Measurements from ENCODE around the gene PTMA.
A peak's percentile ranks its signal among the peaks of the same experiment; 100 is the strongest.
"Not testable (repeated sequence)": the region's sequence is repeated elsewhere in the genome, so short reads cannot be mapped to it uniquely, and the experiment has no call there.

The PTMA gene

DNA sequence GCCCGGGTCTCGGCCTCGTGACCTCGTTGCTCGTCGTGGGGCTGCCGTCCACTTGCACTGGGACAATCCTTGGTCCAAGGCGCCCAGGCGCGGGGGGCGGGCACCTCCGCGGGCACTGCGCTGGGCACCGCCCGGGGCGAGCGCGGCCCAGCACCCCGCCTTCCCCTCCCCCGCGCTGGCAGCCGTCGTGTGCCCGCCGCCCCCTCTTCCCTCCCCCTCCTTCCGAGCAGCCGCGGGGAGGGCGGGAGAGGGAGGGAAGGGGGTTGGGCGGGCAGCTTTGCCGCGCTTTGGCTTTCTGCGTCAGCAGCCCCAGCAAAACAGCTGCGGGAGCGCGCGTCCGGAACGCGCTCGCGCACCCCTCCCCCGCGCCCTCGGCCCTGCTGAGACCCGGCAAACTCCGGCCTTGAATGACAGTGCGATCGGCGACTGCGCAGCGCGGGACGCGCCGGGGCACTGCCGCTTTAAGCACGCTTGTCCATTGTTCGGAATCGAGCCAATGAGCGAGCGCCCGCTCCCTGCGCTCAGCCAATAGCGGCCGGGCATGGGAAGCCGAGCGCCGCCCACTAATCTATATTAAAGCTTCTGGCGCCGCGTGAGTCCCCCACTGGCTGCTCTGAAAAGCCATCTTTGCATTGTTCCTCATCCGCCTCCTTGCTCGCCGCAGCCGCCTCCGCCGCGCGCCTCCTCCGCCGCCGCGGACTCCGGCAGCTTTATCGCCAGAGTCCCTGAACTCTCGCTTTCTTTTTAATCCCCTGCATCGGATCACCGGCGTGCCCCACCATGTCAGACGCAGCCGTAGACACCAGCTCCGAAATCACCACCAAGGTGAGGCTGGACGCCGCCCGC, at the start of gene PTMA:
PTMA (plus strand) TSS at position 599 of the 846 bp plus-strand sequence; CDS start at position 781, 182 bp downstream.
- Mint-ChIP-seq H3K27ac (peak within 1 kb of the TSS; percentile 100), H3K4me3 (peak within 1 kb of the TSS; percentile 99), H3K27me3 (no peaks in the 10 kb centered on the region), H3K4me1 (ENCODE audit: low read depth) (peaks cover 36% of the 10 kb centered on the region), H3K36me3 (ENCODE audit: low read depth) (peaks cover 64% of the 10 kb centered on the region), H3K9me3 (no peaks in the 10 kb centered on the region)
- DNase-seq, result peak; percentile 100

- not testable (repeated sequence) for H3K36me3 Mint-ChIP-seq (ENCODE audit: low read depth); DNase-seq; H3K27me3 Mint-ChIP-seq; H3K27ac Mint-ChIP-seq; H3K4me3 Mint-ChIP-seq; H3K9me3 Mint-ChIP-seq
- peaks cover 23% of the 10 kb centered on the region for H3K4me1 Mint-ChIP-seq (ENCODE audit: low read depth)
Observed at GRCh38 chr2:231660073-231660472, 48.3 kb upstream of the PTMA start.

- no peaks in the 10 kb centered on the region for H3K36me3 Mint-ChIP-seq (ENCODE audit: low read depth)
- peaks cover 25% of the 10 kb centered on the region for H3K4me1 Mint-ChIP-seq (ENCODE audit: low read depth)
- H3K27me3 Mint-ChIP-seq, result no peaks in the 10 kb centered on the region
- DNase-seq, result no peak
- peak overlapping the region; percentile 90 for H3K27ac Mint-ChIP-seq
- no peak overlapping the region for H3K4me3 Mint-ChIP-seq
- peaks cover 5% of the 10 kb centered on the region for H3K9me3 Mint-ChIP-seq
Observed at GRCh38 chr2:231660860-231661259, 47.5 kb upstream of the PTMA start.

DNA sequence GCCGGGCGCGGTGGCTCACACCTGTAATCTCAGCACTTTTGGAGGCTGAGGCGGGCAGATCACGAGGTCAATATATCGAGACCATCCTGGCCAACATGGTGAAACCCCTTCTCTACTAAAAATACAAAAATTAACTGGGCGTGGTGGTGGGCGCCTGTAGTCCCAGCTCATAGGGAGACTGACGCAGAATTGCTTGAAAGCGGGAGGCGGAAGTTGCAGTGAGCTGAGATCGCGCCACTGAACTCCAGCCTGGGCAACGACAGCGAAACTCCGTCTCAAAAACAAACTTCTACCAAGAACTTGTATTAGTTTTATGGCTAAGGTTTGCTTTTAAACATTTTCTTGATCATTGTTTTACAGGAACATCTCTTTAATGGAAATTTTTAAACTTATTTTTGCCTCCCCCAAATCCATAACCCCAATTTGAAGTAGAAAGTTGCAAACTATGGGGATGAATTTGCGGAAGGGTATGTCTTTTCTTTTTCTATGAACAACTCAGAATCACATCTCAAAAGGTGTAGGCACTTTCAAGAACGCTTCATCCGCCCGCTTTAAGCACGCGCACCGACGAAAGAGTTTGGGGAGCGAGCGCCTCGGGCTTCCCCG, 46.8 kb upstream of the PTMA start:
- Mint-ChIP-seq H3K4me3 (peak overlapping the region; percentile 70), H3K27me3 (no peaks in the 10 kb centered on the region), H3K4me1 (ENCODE audit: low read depth) (peaks cover 25% of the 10 kb centered on the region), H3K9me3 (peaks cover 5% of the 10 kb centered on the region), H3K27ac (peak overlapping the region; percentile 90), H3K36me3 (ENCODE audit: low read depth) (no peaks in the 10 kb centered on the region)
- DNase-seq, result no peak

DNA sequence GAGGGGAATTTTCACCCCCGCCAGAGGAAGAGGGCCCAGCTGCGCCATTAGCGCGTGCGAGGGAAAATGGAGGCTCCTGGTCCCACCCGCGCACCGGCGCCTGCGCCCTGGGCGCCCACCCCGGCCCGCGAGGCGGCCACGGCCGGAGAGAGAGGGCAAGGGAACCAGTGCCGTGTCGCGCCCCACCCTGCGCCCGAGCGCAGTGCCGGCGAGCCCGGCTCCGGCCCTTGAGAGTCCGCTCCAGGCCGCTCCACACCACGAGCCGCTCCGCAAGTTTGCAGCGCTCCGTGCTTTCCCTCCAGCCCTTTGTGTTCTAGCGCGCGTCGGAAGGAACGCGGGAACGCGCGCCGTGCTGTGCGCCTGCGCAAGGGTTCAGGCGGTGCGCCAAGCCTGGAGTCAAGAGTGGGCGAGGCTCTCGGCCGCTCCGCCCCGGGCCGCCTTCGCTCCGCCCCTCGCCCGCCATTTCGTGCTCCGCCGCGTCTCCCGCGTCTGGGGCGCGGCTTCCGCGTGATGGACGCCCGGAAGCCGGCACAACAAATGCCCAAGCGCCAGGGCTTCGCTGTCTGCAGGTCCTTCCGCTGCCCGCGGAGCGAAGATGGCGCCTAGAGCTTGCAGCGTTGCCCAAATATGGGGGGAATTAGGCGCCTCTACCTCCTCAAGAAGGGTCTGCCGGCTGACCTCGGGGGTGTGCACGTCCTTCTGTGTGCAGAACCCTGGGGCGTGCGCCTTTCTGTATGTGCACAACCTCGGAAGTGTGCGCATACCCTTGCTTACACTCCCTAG, 46.1 kb upstream of the PTMA start:
- H3K9me3 Mint-ChIP-seq, result peaks cover 5% of the 10 kb centered on the region
- peak overlapping the region; percentile 90 for H3K27ac Mint-ChIP-seq
- peaks cover 25% of the 10 kb centered on the region for H3K4me1 Mint-ChIP-seq (ENCODE audit: low read depth)
- H3K4me3 Mint-ChIP-seq, result peak overlapping the region; percentile 70
- H3K27me3 Mint-ChIP-seq, result no peaks in the 10 kb centered on the region
- H3K36me3 Mint-ChIP-seq (ENCODE audit: low read depth), result no peaks in the 10 kb centered on the region
- DNase-seq, result peak; percentile 98

GRCh38 chr2:231662811-231663457, 45.4 kb upstream of the PTMA start:
- Mint-ChIP-seq H3K4me1 (ENCODE audit: low read depth) (peaks cover 25% of the 10 kb centered on the region), H3K27me3 (no peaks in the 10 kb centered on the region), H3K9me3 (peaks cover 5% of the 10 kb centered on the region), H3K27ac (peak overlapping the region; percentile 90), H3K4me3 (peak overlapping the region; percentile 70), H3K36me3 (ENCODE audit: low read depth) (no peaks in the 10 kb centered on the region)
- no peak for DNase-seq

GRCh38 chr2:231663458-231664212, 44.7 kb upstream of the PTMA start:
- DNase-seq, result no peak
- peak overlapping the region; percentile 90 for H3K27ac Mint-ChIP-seq
- peaks cover 5% of the 10 kb centered on the region for H3K9me3 Mint-ChIP-seq
- no peaks in the 10 kb centered on the region for H3K36me3 Mint-ChIP-seq (ENCODE audit: low read depth)
- H3K4me3 Mint-ChIP-seq, result peak overlapping the region; percentile 70
- H3K4me1 Mint-ChIP-seq (ENCODE audit: low read depth), result peaks cover 25% of the 10 kb centered on the region
- no peaks in the 10 kb centered on the region for H3K27me3 Mint-ChIP-seq

GRCh38 chr2:231664727-231665126, 43.6 kb upstream of the PTMA start:
- DNase-seq, result no peak
- Mint-ChIP-seq H3K9me3 (peaks cover 5% of the 10 kb centered on the region), H3K27ac (no peak overlapping the region), H3K4me3 (no peak overlapping the region), H3K27me3 (no peaks in the 10 kb centered on the region), H3K4me1 (ENCODE audit: low read depth) (peaks cover 25% of the 10 kb centered on the region), H3K36me3 (ENCODE audit: low read depth) (no peaks in the 10 kb centered on the region)

GRCh38 chr2:231665245-231666170, 42.8 kb upstream of the PTMA start:
- Mint-ChIP-seq H3K4me1 (ENCODE audit: low read depth) (peaks cover 25% of the 10 kb centered on the region), H3K27ac (no peak overlapping the region), H3K36me3 (ENCODE audit: low read depth) (no peaks in the 10 kb centered on the region), H3K4me3 (no peak overlapping the region), H3K9me3 (peaks cover 5% of the 10 kb centered on the region), H3K27me3 (no peaks in the 10 kb centered on the region)
- no peak for DNase-seq

- Mint-ChIP-seq H3K27ac (no peak overlapping the region), H3K36me3 (ENCODE audit: low read depth) (no peaks in the 10 kb centered on the region), H3K4me3 (no peak overlapping the region), H3K9me3 (no peaks in the 10 kb centered on the region), H3K4me1 (ENCODE audit: low read depth) (peaks cover 17% of the 10 kb centered on the region), H3K27me3 (no peaks in the 10 kb centered on the region)
- no peak for DNase-seq
Observed at GRCh38 chr2:231666171-231667095, 41.9 kb upstream of the PTMA start.

DNA sequence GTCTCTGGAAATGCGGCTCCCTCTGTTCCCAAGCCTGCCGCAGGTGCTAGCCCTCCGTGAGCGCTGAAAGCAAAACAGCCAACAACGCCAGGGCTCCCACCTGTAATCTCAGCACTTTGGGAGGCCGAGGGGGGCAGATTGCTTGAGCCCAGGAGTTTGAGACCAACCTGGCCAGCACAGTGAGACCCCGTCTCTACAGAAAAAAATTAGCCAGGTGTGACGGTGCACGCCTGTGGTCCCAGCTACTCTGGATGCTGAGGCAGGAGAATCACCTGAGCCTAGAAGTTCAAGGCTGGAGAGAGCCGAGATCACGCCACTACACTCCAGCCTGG, 41.3 kb upstream of the PTMA start:
- Mint-ChIP-seq H3K9me3 (no peaks in the 10 kb centered on the region), H3K4me3 (no peak overlapping the region), H3K4me1 (ENCODE audit: low read depth) (peaks cover 13% of the 10 kb centered on the region), H3K36me3 (ENCODE audit: low read depth) (no peaks in the 10 kb centered on the region), H3K27me3 (no peaks in the 10 kb centered on the region), H3K27ac (no peak overlapping the region)
- DNase-seq, result no peak

GRCh38 chr2:231667496-231667895, 40.8 kb upstream of the PTMA start:
- DNase-seq, result no peak
- Mint-ChIP-seq H3K27ac (no peak overlapping the region), H3K9me3 (no peaks in the 10 kb centered on the region), H3K4me1 (ENCODE audit: low read depth) (peaks cover 11% of the 10 kb centered on the region), H3K27me3 (no peaks in the 10 kb centered on the region), H3K36me3 (ENCODE audit: low read depth) (no peaks in the 10 kb centered on the region), H3K4me3 (no peak overlapping the region)

Data from activated T-cell treated with anti-CD3 and anti-CD28 coated beads, Interleukin-2, amount 50 U/mL, for 24 hours (primary cell).